Tibial nerve (tissue), 4 donors: Measurements from ENCODE around the gene PANK4. TPM values are rescaled to one million over a fixed set of nuclear protein-coding genes. Genes with fewer than 3 reads are reported as not detected.
"Not testable (repeated sequence)": the region's sequence is repeated elsewhere in the genome, so short reads cannot be mapped to it uniquely, and the experiment has no call there.

ENCODE experiments used
- DNase-seq, 2 donors: peaks; one replicate each; pipeline ENCODE4 v3.0.0-alpha.2; 2019; ENCODE audit warnings: low spot score in 2 of 2
- H3K27ac ChIP-seq, 4 donors: fragments of 200-600 bp; sonication (generic) in 3 of 4; one replicate each; pipeline ENCODE4 v1.5.1; 2017 to 2019; ENCODE audit warnings: mild to moderate bottlenecking in 1 of 4
- H3K27me3 ChIP-seq, 2 donors: fragments of 200-600 bp; sonication (generic) in 1 of 2; one replicate each; pipeline versions ENCODE4 v1.5.1 to v1.6.0; 2017 to 2019
- H3K36me3 ChIP-seq, 3 donors: fragments of 200-600 bp; sonication (generic); one replicate each; pipeline ENCODE4 v1.5.1; 2018 to 2019
- H3K4me1 ChIP-seq, 4 donors: fragments of 200-600 bp; sonication (generic) in 3 of 4; one replicate each; pipeline ENCODE4 v1.5.1; 2017 to 2019
- H3K4me3 ChIP-seq, 4 donors: fragments of 200-600 bp; sonication (generic) in 3 of 4; one replicate each; pipeline ENCODE4 v1.5.1; 2017 to 2019; ENCODE audit warnings: mild to moderate bottlenecking in 1 of 4, moderate library complexity in 1 of 4
- H3K9me3 ChIP-seq, 4 donors: fragments of 200-600 bp; sonication (generic) in 3 of 4; one replicate each; pipeline ENCODE4 v1.5.1; 2017 to 2019
- EP300 ChIP-seq, 2 donors: sonication (generic); formaldehyde crosslinking; IDR thresholded peaks; one replicate each; pipeline ENCODE4 v1.6.1; 2017; ENCODE audit warnings: antibody characterized with exemption in 2 of 2, mild to moderate bottlenecking in 1 of 2
- POLR2A ChIP-seq, 2 donors: fragments of 450-650 bp; IDR thresholded peaks; one replicate each; pipeline ENCODE4 v1.6.1; 2017; ENCODE audit warnings: antibody characterized with exemption in 2 of 2, mild to moderate bottlenecking in 2 of 2, moderate library complexity in 2 of 2
- WGBS, 2 donors: methylation state at CpG; one replicate each; pipeline ENCODE4 v1.1.5; 2018; 5-methylcytosine and 5-hydroxymethylcytosine counted together
- total RNA-seq, 4 donors: library from RNA; depleted of rRNA; stranded (reverse); fragments of >200 nt; gene quantifications; one replicate each; pipeline ENCODE4 v1.1.0, GENCODE V29; 2016
- TF ChIP-seq, protein P1 (sequence below), 5 experiments: fragments of 200-600 bp in 3 of 5; fragments of 450-650 bp in 2 of 5; sonication (generic) in 3 of 5; IDR thresholded peaks; one replicate each; pipeline ENCODE4 v1.5.1; 2016 to 2019; ENCODE audit warnings: antibody characterized with exemption in 5 of 5, mild to moderate bottlenecking in 3 of 5, moderate library complexity in 2 of 5

PANK4 gene
- total RNA-seq, 4 donors from 2014 or later = 14.2 to 50.0 (median 38.1) TPM

DNA sequence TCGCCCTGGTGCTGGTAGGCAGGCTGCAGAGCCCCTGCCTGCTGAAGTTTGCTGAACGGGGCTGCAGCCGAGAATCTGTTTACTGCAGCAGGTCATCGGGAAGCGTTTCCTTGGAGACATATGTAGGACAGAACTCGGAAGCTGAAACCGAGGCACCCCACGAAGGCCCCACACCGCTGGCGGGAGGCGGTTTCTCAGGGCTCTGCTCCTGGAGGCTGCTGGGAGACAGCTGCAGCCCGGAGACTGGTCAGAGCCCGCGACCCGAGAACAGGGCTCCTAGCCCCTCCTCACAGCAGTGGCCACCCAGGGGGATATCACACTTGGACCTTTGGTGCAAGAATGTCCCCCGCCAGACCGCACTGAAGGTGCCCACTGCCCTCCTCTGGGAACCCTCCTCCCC, 63.0 kb downstream of the PANK4 start:
- H3K9me3 ChIP-seq = no peaks in the 10 kb centered on the region
- 11 to 30% methylated on average over 9 to 14 of the region's 17 CpGs for WGBS, 2 donors

DNA sequence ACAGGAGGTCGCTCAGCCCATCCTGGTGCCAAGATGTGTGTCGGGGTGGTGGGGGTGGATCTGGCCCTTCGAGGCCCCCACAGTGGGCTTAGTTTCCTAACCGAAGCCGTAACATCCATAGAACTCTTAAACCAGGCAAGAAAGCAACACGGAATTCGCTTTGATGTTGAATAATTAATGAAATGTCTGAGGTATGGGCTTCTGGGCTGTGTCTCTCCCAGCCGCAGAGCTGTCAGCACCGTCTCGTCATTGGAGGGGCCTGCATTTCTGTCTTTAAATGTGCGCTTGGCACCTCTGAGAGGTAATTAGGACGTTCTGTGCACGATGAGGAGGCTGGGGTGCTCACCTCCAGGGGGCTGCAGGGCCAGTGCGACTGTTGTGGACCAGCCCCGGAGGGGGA, 63.6 kb downstream of the PANK4 start:
- 41 to 48% methylated on average over 15 of the region's 15 CpGs for WGBS, 2 donors
- H3K4me1 ChIP-seq = peaks cover 0 to 17% (median 0%) of the 10 kb centered on the region in 4 donors
- no peak for DNase-seq
- H3K9me3 ChIP-seq = no peaks in the 10 kb centered on the region
- no peak overlapping the region for H3K27ac ChIP-seq
- H3K4me3 ChIP-seq = no peak overlapping the region
- H3K36me3 ChIP-seq = no peaks in the 10 kb centered on the region
- H3K27me3 ChIP-seq = peaks cover 0 to 76% of the 10 kb centered on the region in 2 donors
- TF ChIP-seq POLR2A (IDR thresholded peaks at IDR 0.05) = no peak
- TF ChIP-seq, protein P1, sequence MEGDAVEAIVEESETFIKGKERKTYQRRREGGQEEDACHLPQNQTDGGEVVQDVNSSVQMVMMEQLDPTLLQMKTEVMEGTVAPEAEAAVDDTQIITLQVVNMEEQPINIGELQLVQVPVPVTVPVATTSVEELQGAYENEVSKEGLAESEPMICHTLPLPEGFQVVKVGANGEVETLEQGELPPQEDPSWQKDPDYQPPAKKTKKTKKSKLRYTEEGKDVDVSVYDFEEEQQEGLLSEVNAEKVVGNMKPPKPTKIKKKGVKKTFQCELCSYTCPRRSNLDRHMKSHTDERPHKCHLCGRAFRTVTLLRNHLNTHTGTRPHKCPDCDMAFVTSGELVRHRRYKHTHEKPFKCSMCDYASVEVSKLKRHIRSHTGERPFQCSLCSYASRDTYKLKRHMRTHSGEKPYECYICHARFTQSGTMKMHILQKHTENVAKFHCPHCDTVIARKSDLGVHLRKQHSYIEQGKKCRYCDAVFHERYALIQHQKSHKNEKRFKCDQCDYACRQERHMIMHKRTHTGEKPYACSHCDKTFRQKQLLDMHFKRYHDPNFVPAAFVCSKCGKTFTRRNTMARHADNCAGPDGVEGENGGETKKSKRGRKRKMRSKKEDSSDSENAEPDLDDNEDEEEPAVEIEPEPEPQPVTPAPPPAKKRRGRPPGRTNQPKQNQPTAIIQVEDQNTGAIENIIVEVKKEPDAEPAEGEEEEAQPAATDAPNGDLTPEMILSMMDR (IDR thresholded peaks at IDR 0.05) = no peak
- no peak for TF ChIP-seq EP300 (IDR thresholded peaks at IDR 0.05)

More for the DNA sequence above, 63.0 kb downstream of the PANK4 start:
- TF ChIP-seq POLR2A (IDR thresholded peaks at IDR 0.05) = no peak
- H3K27me3 ChIP-seq = peaks cover 0 to 81% of the 10 kb centered on the region in 2 donors
- DNase-seq = no peak
- H3K27ac ChIP-seq = no peak overlapping the region
- peaks cover 0 to 17% (median 0%) of the 10 kb centered on the region in 4 donors for H3K4me1 ChIP-seq
- H3K4me3 ChIP-seq = no peak overlapping the region
- no peaks in the 10 kb centered on the region for H3K36me3 ChIP-seq

DNA sequence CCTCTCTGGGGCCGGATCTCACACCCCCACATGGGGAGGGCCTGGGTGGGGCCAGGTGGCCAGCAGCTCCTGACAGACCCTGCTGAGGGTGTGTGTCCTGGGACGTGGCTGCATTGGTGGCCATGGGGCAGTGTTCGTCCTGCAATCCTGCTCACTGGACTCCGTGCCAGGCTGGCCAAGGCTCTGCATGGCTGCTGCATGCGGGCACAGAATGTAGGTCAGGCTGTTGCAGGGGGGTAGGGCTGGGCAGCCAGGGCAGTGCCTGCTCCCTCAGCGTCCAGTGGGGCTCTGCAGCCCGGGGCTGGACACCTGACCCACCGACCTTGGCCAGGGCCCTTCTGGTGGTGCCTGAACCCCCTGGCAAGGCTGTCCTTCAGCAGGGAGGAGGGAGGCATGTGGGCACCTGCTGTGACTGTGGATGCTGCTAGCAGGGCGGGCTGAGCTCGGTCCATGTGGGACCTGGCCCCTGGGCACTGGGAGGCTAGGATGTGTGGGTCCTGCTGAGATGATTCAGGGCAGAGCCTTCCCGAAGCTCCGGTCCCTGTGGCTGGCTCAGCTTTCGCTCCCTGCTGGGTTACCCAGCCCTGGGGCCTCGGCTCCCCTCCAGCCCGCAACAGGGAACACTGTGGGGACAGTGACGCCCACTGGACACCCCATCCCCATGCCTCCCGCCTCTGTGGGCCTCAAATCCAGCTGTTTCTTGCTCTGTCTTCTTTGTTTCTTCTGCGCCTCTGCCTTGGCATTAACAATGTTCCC, 65.2 kb downstream of the PANK4 start:
- Histone ChIP-seq H3K4me3 (no peak overlapping the region), H3K36me3 (no peaks in the 10 kb centered on the region), H3K27me3 (peaks cover 0 to 73% of the 10 kb centered on the region in 2 donors), H3K4me1 (peaks cover 0 to 8% (median 0%) of the 10 kb centered on the region in 4 donors), H3K27ac (no peak overlapping the region), H3K9me3 (no peaks in the 10 kb centered on the region)
- 56 to 57% methylated on average over 8 to 15 of the region's 18 CpGs for WGBS, 2 donors
- no peak for DNase-seq
- TF ChIP-seq, protein P1 (IDR thresholded peaks at IDR 0.05) = no peak
- no peak for TF ChIP-seq POLR2A (IDR thresholded peaks at IDR 0.05)
- TF ChIP-seq EP300 (IDR thresholded peaks at IDR 0.05) = no peak

DNA sequence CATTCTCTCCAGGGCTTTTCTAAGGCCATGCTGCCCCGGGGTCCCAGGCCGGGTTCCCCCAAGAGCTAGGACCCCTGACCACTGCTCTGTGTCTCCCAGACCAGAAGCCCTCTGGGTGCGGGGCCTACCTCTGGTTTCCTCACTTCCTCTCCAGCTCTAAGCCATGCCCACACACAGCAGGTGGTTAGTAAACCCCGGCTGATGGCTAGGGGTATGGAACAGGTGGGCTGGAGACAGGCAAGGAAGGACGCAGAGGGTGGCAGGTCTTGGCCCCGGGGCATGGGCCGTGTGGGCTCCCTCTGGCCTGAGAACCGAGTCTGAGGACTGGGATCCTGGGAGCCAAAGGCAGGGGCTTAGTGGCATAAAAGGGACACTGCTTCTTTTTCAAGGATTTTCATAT, 66.2 kb downstream of the PANK4 start:
- Histone ChIP-seq H3K4me1 (peaks cover 0 to 8% (median 0%) of the 10 kb centered on the region in 4 donors), H3K9me3 (no peaks in the 10 kb centered on the region), H3K27ac (no peak overlapping the region), H3K36me3 (no peaks in the 10 kb centered on the region), H3K27me3 (peaks cover 0 to 73% of the 10 kb centered on the region in 2 donors), H3K4me3 (no peak overlapping the region)
- TF ChIP-seq, protein P1 (IDR thresholded peaks at IDR 0.05) = no peak
- TF ChIP-seq EP300 (IDR thresholded peaks at IDR 0.05) (no peak), POLR2A (IDR thresholded peaks at IDR 0.05) (no peak)
- DNase-seq = no peak
- 53 to 65% methylated on average over 8 of the region's 8 CpGs for WGBS, 2 donors

DNA sequence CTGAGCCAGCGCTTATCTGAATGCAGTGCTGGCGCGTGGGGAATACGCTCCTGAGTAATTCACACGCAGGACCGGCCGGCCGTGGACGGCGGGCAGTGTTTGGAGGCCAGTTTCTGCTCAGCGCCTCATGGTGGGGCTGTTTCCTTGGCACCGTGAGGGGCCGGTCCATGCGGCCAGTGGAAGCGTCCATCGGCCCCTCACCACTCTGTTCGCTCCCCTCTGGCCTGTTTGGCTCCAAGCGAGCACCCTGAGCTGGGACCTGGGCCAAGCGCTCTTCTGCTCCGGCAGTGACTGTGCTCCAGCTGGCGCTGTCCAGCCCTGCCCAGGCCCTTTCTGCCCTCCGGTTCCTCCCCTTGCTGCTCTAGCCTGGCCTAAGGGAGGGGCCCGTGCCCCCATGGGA, 66.6 kb downstream of the PANK4 start:
- DNase-seq = no peak
- Histone ChIP-seq H3K27ac (no peak overlapping the region), H3K36me3 (no peaks in the 10 kb centered on the region), H3K4me3 (no peak overlapping the region), H3K4me1 (peaks cover 0 to 8% (median 0%) of the 10 kb centered on the region in 4 donors), H3K27me3 (peaks cover 0 to 72% of the 10 kb centered on the region in 2 donors), H3K9me3 (no peaks in the 10 kb centered on the region)
- TF ChIP-seq EP300 (IDR thresholded peaks at IDR 0.05) (no peak), POLR2A (IDR thresholded peaks at IDR 0.05) (no peak)
- TF ChIP-seq, protein P1 (IDR thresholded peaks at IDR 0.05) = no peak
- WGBS, 2 donors = 44 to 58% methylated on average over 12 to 22 of the region's 23 CpGs

DNA sequence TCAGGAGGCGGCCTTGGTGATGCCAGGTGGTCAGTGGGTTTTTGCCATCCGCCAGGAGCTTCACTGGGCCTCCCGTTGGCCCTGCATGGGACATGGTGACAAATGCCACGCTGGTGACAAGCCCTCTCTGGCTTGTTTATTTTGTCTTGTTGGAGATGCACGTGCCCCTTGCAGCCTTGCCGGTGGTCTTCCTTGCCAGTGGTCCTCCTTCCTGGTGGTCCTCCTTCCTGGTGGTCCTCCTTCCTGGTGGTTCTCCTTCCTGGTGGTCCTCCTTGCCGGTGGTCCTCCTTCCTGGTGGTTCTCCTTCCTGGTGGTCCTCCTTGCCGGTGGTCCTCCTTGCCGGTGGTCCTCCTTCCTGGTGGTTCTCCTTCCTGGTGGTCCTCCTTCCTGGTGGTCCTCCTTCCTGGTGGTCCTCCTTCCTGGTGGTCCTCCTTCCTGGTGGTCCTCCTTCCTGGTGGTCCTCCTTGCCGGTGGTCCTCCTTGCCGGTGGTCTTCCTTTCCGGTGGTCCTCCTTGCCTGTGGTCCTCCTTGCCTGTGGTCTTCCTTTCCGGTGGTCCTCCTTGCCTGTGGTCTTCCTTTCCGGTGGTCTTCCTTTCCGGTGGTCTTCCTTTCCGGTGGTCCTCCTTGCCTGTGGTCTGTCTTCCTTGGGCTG, 67.2 kb downstream of the PANK4 start:
- H3K4me1 ChIP-seq, H3K9me3 ChIP-seq, H3K27ac ChIP-seq, H3K36me3 ChIP-seq, DNase-seq, H3K4me3 ChIP-seq: not testable (repeated sequence)
- 78 to 83% methylated on average over 15 to 16 of the region's 16 CpGs for WGBS, 2 donors
- H3K27me3 ChIP-seq = peaks cover 0 to 72% of the 10 kb centered on the region in 2 donors
